Right atrium auricular region (tissue), 2 donors: ENCODE data around the gene KCNMA1. TPM values are rescaled to one million over a fixed set of nuclear protein-coding genes. Genes with fewer than 3 reads are reported as not detected.

Experiments
- DNase-seq: peaks from one replicate; pipeline ENCODE4 v3.0.0-alpha.2; 2019; ENCODE audit warnings: low spot score
- H3K27ac ChIP-seq, 2 donors: fragments of 200-600 bp; sonication (generic); 1 replicate in 1 of 2; 2 replicates in 1 of 2; pipeline ENCODE4 v1.5.1; 2016 to 2019
- H3K27me3 ChIP-seq, 2 donors: fragments of 200-600 bp; sonication (generic); one replicate each; pipeline versions ENCODE4 v1.5.1 to v1.6.0; 2017 to 2019
- H3K36me3 ChIP-seq: fragments of 200-600 bp; sonication (generic); one replicate; pipeline ENCODE4 v1.5.1; 2016
- H3K4me1 ChIP-seq, 2 donors: fragments of 200-600 bp; sonication (generic); one replicate each; pipeline versions ENCODE4 v1.5.1 to v1.6.0; 2017 to 2019
- H3K4me3 ChIP-seq, 2 donors: fragments of 200-600 bp; sonication (generic); 1 replicate in 1 of 2; 2 replicates in 1 of 2; pipeline ENCODE4 v1.5.1; 2017 to 2019; ENCODE audit warnings: mild to moderate bottlenecking in 1 of 2, moderate library complexity in 1 of 2
- H3K9me3 ChIP-seq, 2 donors: fragments of 200-600 bp; sonication (generic); one replicate each; pipeline ENCODE4 v1.5.1; 2019
- CTCF ChIP-seq, 2 donors: fragments of 200-600 bp; sonication (generic); IDR thresholded peaks; one replicate each; pipeline ENCODE4 v1.5.1; 2019; ENCODE audit warnings: antibody characterized with exemption in 2 of 2
- total RNA-seq, 2 donors: library from RNA; depleted of rRNA; stranded (reverse); fragments of >200 nt; gene quantifications; one replicate each; pipeline ENCODE4 v1.1.0, GENCODE V29; 2016

The KCNMA1 gene
- total RNA-seq, 2 donors from 2014 or later: 2.3 to 3.5 TPM

GRCh38 chr10:77287647-77288120, 349.9 kb downstream of the KCNMA1 start:
- H3K4me3 ChIP-seq: no peak overlapping the region
- no peak overlapping the region for H3K27ac ChIP-seq

GRCh38 chr10:77286531-77287508, 350.8 kb downstream of the KCNMA1 start:
- H3K4me3 ChIP-seq: no peak overlapping the region
- H3K36me3 ChIP-seq: no peaks in the 10 kb centered on the region
- no peak for TF ChIP-seq CTCF (IDR thresholded peaks at IDR 0.05)
- H3K27me3 ChIP-seq: no peaks in the 10 kb centered on the region
- no peak overlapping the region for H3K27ac ChIP-seq
- no peak for DNase-seq
- H3K9me3 ChIP-seq: no peaks in the 10 kb centered on the region
- peaks cover 0 to 9% of the 10 kb centered on the region in 2 donors for H3K4me1 ChIP-seq

More at GRCh38 chr10:77287647-77288120, 349.9 kb downstream of the KCNMA1 start:
- DNase-seq: no peak
- no peaks in the 10 kb centered on the region for H3K27me3 ChIP-seq
- H3K4me1 ChIP-seq: peaks cover 0 to 9% of the 10 kb centered on the region in 2 donors
- no peaks in the 10 kb centered on the region for H3K9me3 ChIP-seq
- H3K36me3 ChIP-seq: no peaks in the 10 kb centered on the region
- no peak for TF ChIP-seq CTCF (IDR thresholded peaks at IDR 0.05)

- no peaks in the 10 kb centered on the region for H3K36me3 ChIP-seq
- peaks cover 0 to 9% of the 10 kb centered on the region in 2 donors for H3K4me1 ChIP-seq
- no peak for TF ChIP-seq CTCF (IDR thresholded peaks at IDR 0.05)
- no peaks in the 10 kb centered on the region for H3K9me3 ChIP-seq
- no peak for DNase-seq
- no peak overlapping the region for H3K4me3 ChIP-seq
- no peaks in the 10 kb centered on the region for H3K27me3 ChIP-seq
- H3K27ac ChIP-seq: no peak overlapping the region
Measured at GRCh38 chr10:77285529-77286182, 352.0 kb downstream of the KCNMA1 start.

GRCh38 chr10:77284797-77285196, 352.8 kb downstream of the KCNMA1 start:
- Histone ChIP-seq H3K4me3 (no peak overlapping the region), H3K27ac (no peak overlapping the region), H3K9me3 (no peaks in the 10 kb centered on the region), H3K4me1 (peaks cover 0 to 9% of the 10 kb centered on the region in 2 donors), H3K27me3 (no peaks in the 10 kb centered on the region), H3K36me3 (no peaks in the 10 kb centered on the region)
- TF ChIP-seq CTCF (IDR thresholded peaks at IDR 0.05): no peak
- no peak for DNase-seq

GRCh38 chr10:77283326-77283725, 354.3 kb downstream of the KCNMA1 start:
- TF ChIP-seq CTCF (IDR thresholded peaks at IDR 0.05): no peak
- no peak overlapping the region for H3K27ac ChIP-seq
- no peaks in the 10 kb centered on the region for H3K36me3 ChIP-seq
- H3K4me1 ChIP-seq: peaks cover 0 to 9% of the 10 kb centered on the region in 2 donors
- DNase-seq: no peak
- no peaks in the 10 kb centered on the region for H3K27me3 ChIP-seq
- no peak overlapping the region for H3K4me3 ChIP-seq
- H3K9me3 ChIP-seq: no peaks in the 10 kb centered on the region
